Smooth muscle cell (in vitro differentiated cells): ENCODE measurements around the gene SUMO3. TPM values are rescaled to one million over a fixed set of nuclear protein-coding genes. Genes with fewer than 3 reads are reported as not detected.

ENCODE experiments used
- DNase-seq: peaks from one replicate; lab custom pipeline; 2025; ENCODE audit not compliant: unreplicated experiment; lab: John Stamatoyannopoulos, UW
- H2AFZ ChIP-seq: fragments of 200-600 bp; sonication (generic); 2 replicates; pipeline ENCODE4 v1.6.0; 2016; ENCODE audit warnings: antibody characterized with exemption, low read depth, mild to moderate bottlenecking
- H3F3A ChIP-seq: fragments of 200-600 bp; sonication (generic); 2 replicates; pipeline ENCODE4 v1.6.0; 2017; ENCODE audit warnings: antibody characterized with exemption, low read depth
- H3K27ac ChIP-seq: fragments of 200-600 bp; sonication (generic); 2 replicates; pipeline ENCODE4 v1.5.1; 2016; ENCODE audit warnings: low read depth, mild to moderate bottlenecking
- H3K27me3 ChIP-seq: fragments of 200-600 bp; sonication (generic); 2 replicates; pipeline ENCODE4 v1.6.1; 2016; ENCODE audit warnings: low read depth, mild to moderate bottlenecking
- H3K36me3 ChIP-seq: fragments of 200-600 bp; sonication (generic); 2 replicates; pipeline ENCODE4 v1.5.1; 2016; ENCODE audit warnings: low read depth
- H3K4me1 ChIP-seq: fragments of 200-600 bp; sonication (generic); 2 replicates; pipeline ENCODE4 v1.5.1; 2016; ENCODE audit warnings: low read depth
- H3K4me2 ChIP-seq: fragments of 200-600 bp; sonication (generic); 2 replicates; pipeline ENCODE4 v1.6.0; 2016; ENCODE audit warnings: mild to moderate bottlenecking
- H3K4me3 ChIP-seq: fragments of 200-600 bp; sonication (generic); 2 replicates; pipeline ENCODE4 v1.5.1; 2016; ENCODE audit warnings: mild to moderate bottlenecking
- H3K79me2 ChIP-seq: fragments of 200-600 bp; sonication (generic); 2 replicates; pipeline ENCODE4 v1.6.0; 2016; ENCODE audit warnings: low read depth, mild to moderate bottlenecking
- H3K9ac ChIP-seq: fragments of 200-600 bp; sonication (generic); 2 replicates; pipeline ENCODE4 v1.6.0; 2016; ENCODE audit warnings: low read depth
- H3K9me3 ChIP-seq: fragments of 200-600 bp; sonication (generic); replicated peaks from 2 replicates; pipeline ENCODE4 v1.5.1; 2016; ENCODE audit warnings: low read depth
- H4K20me1 ChIP-seq: fragments of 200-600 bp; sonication (generic); 2 replicates; pipeline ENCODE4 v1.6.0; 2016; ENCODE audit warnings: low read depth
- CTCF ChIP-seq: fragments of 200-600 bp; sonication (generic); IDR thresholded peaks from 2 replicates; pipeline ENCODE4 v1.5.1; 2017; ENCODE audit warnings: borderline replicate concordance, mild to moderate bottlenecking, antibody characterized with exemption; ENCODE audit not compliant: insufficient read depth, poor library complexity, severe bottlenecking
- WGBS: methylation state at CpG from one replicate; pipeline ENCODE4 v1.1.7; 2016; ENCODE audit warnings: low lambda C conversion rate; 5-methylcytosine and 5-hydroxymethylcytosine counted together
- polyA plus RNA-seq: library from polyadenylated mRNA; unstranded; fragments of >200 nt; fragmentation: Nextera tagmentation; extraction: Ambion mirVana; gene quantifications from 2 replicates; pipeline ENCODE4 v1.2.1, GENCODE V29; 2016
- total RNA-seq: library from RNA; depleted of rRNA; stranded (reverse); fragments of >200 nt; gene quantifications from 2 replicates; pipeline ENCODE4 v1.2.3, GENCODE V29; 2014

The SUMO3 gene
- total RNA-seq: 82.8 and 87.9 TPM in 2 replicates
- polyA plus RNA-seq: 116 and 124 TPM in 2 replicates

GRCh38 chr21:44817914-44818639, at the start of gene SUMO3:
Gene SUMO3, minus strand, starts transcription at chr21:44818062. Its CDS starts 94 bp downstream, at chr21:44817968.
- peak; percentile 57 for DNase-seq
- Histone ChIP-seq H3K4me1 (no peaks in the 10 kb centered on the region), H3K27ac (peak within 1 kb of the TSS; percentile 81), H4K20me1 (peaks cover 45% of the 10 kb centered on the region), H3K27me3 (no peaks in the 10 kb centered on the region), H3K4me2 (peak within 1 kb of the TSS; percentile 93), H3K9ac (peak within 1 kb of the TSS; percentile 91), H3K79me2 (peaks cover 20% of the 10 kb centered on the region), H3K4me3 (peak within 1 kb of the TSS; percentile 91), H3K9me3 (no peaks in the 10 kb centered on the region), H3F3A (no peaks in the 10 kb centered on the region), H3K36me3 (no peaks in the 10 kb centered on the region), H2AFZ (peak within 1 kb of the TSS; percentile 86)
- TF ChIP-seq CTCF: no peak
- WGBS: 1% methylated on average over 63 of the region's 108 CpGs

GRCh38 chr21:44867464-44867863, 49.6 kb upstream of the SUMO3 start:
- H3K4me2 ChIP-seq: peak overlapping the region; percentile 53

GRCh38 chr21:44866780-44867179, 48.9 kb upstream of the SUMO3 start:
- Histone ChIP-seq H3K9ac (peak overlapping the region; percentile 28), H3F3A (peaks cover 18% of the 10 kb centered on the region), H2AFZ (no peak overlapping the region), H3K27me3 (no peaks in the 10 kb centered on the region), H3K4me1 (peaks cover 26% of the 10 kb centered on the region), H3K4me2 (peak overlapping the region; percentile 53), H3K79me2 (peaks cover 88% of the 10 kb centered on the region), H3K27ac (peak overlapping the region; percentile 96), H4K20me1 (peaks cover 97% of the 10 kb centered on the region), H3K36me3 (no peaks in the 10 kb centered on the region), H3K4me3 (no peak overlapping the region), H3K9me3 (no peaks in the 10 kb centered on the region)
- no peak for DNase-seq
- TF ChIP-seq CTCF: no peak
- WGBS: 16% methylated on average over 7 of the region's 7 CpGs

More at GRCh38 chr21:44867464-44867863, 49.6 kb upstream of the SUMO3 start:
- no peak for DNase-seq
- Histone ChIP-seq H3F3A (peaks cover 23% of the 10 kb centered on the region), H3K4me3 (no peak overlapping the region), H3K9me3 (no peaks in the 10 kb centered on the region), H3K27me3 (no peaks in the 10 kb centered on the region), H3K79me2 (peaks cover 87% of the 10 kb centered on the region), H3K36me3 (no peaks in the 10 kb centered on the region), H3K4me1 (peaks cover 31% of the 10 kb centered on the region), H4K20me1 (peaks cover 97% of the 10 kb centered on the region), H3K9ac (peak overlapping the region; percentile 28), H3K27ac (peak overlapping the region; percentile 96), H2AFZ (no peak overlapping the region)
- 88% methylated on average over 15 of the region's 15 CpGs for WGBS
- no peak for TF ChIP-seq CTCF
